Measurements from ENCODE around the gene C16orf74.

C16orf74 gene

GRCh38 chr16:85750827-85751697, at the start of gene C16orf74:
Gene C16orf74, minus strand, starts transcription at chr16:85751096. Its CDS starts 15,879 bp downstream, at chr16:85735217.
- peak; percentile 72 for DNase-seq

GRCh38 chr16:85800321-85800669, 49.4 kb upstream of the C16orf74 start:
- no peak for DNase-seq

- peak; percentile 90 for DNase-seq
Observed at GRCh38 chr16:85799497-85800320, 48.8 kb upstream of the C16orf74 start, which contains the start of the genes COX4I1 and EMC8. Gene COX4I1, plus strand, starts transcription at chr16:85799695. Its CDS starts 1,511 bp downstream, at chr16:85801206. Gene EMC8, minus strand, starts transcription at chr16:85799544. Its CDS starts 249 bp downstream, at chr16:85799295.

GRCh38 chr16:85798901-85799496, 48.1 kb upstream of the C16orf74 start:
- DNase-seq: peak; percentile 36

- DNase-seq: no peak
Observed at GRCh38 chr16:85798283-85798776, 47.4 kb upstream of the C16orf74 start.

GRCh38 chr16:85796599-85796998, 45.7 kb upstream of the C16orf74 start:
- DNase-seq: no peak

- no peak for DNase-seq
Observed at GRCh38 chr16:85796152-85796551, 45.3 kb upstream of the C16orf74 start.

GRCh38 chr16:85794696-85795095, 43.8 kb upstream of the C16orf74 start:
- no peak for DNase-seq

GRCh38 chr16:85793662-85794298, 42.9 kb upstream of the C16orf74 start:
- DNase-seq: no peak

- no peak for DNase-seq
Observed at GRCh38 chr16:85789773-85790172, 38.9 kb upstream of the C16orf74 start.

GRCh38 chr16:85788819-85789218, 37.9 kb upstream of the C16orf74 start:
- DNase-seq: no peak

- DNase-seq: no peak
Observed at GRCh38 chr16:85785927-85786326, 35.0 kb upstream of the C16orf74 start.

- DNase-seq: no peak
Observed at GRCh38 chr16:85784813-85785212, 33.9 kb upstream of the C16orf74 start.

- DNase-seq: no peak
Observed at GRCh38 chr16:85783441-85783840, 32.5 kb upstream of the C16orf74 start.

GRCh38 chr16:85782451-85782850, 31.6 kb upstream of the C16orf74 start:
- no peak for DNase-seq

- no peak for DNase-seq
Observed at GRCh38 chr16:85781695-85782370, 30.9 kb upstream of the C16orf74 start.

- DNase-seq: no peak
Observed at GRCh38 chr16:85781156-85781555, 30.3 kb upstream of the C16orf74 start.

- no peak for DNase-seq
Observed at GRCh38 chr16:85780281-85780680, 29.4 kb upstream of the C16orf74 start.

- DNase-seq: no peak
Observed at GRCh38 chr16:85778873-85779272, 28.0 kb upstream of the C16orf74 start.

- peak; percentile 71 for DNase-seq
Observed at GRCh38 chr16:85777583-85778310, 26.9 kb upstream of the C16orf74 start.

GRCh38 chr16:85774811-85775210, 23.9 kb upstream of the C16orf74 start:
- DNase-seq: no peak
